Body of pancreas (tissue), 4 donors: ENCODE measurements around the gene PRX. TPM values are rescaled to one million over a fixed set of nuclear protein-coding genes. Genes with fewer than 3 reads are reported as not detected.

Experiments
- ATAC-seq: fragments of 150-250 bp; one replicate; pipeline ENCODE4 v1.9.1; 2016
- DNase-seq, 4 donors: peaks; one replicate each; pipeline ENCODE4 v3.0.0-alpha.2; 2019
- H3K27ac ChIP-seq, 4 donors: fragments of 200-600 bp; sonication (generic); 1 replicate in 3 of 4; 2 replicates in 1 of 4; pipeline versions ENCODE4 v1.5.1 to v1.6.1; 2016 to 2019; ENCODE audit warnings: mild to moderate bottlenecking in 1 of 4, mixed read lengths in 1 of 4, moderate library complexity in 1 of 4
- H3K27me3 ChIP-seq, 2 donors: fragments of 200-600 bp; sonication (generic); one replicate each; pipeline ENCODE4 v1.6.0; 2016; ENCODE audit warnings: mild to moderate bottlenecking in 1 of 2
- H3K36me3 ChIP-seq, 2 donors: fragments of 200-600 bp; sonication (generic); replicated peaks in 1 of 2; 2 replicates each; pipeline ENCODE4 v1.5.1; 2016; ENCODE audit warnings: low read depth in 2 of 2; ENCODE audit not compliant: insufficient read depth in 1 of 2
- H3K4me1 ChIP-seq: fragments of 200-600 bp; sonication (generic); one replicate; pipeline ENCODE4 v1.6.0; 2016
- H3K4me3 ChIP-seq, 2 donors: fragments of 200-600 bp; sonication (generic); 1 replicate in 1 of 2; 2 replicates in 1 of 2; pipeline ENCODE4 v1.5.1; 2016 to 2019
- H3K9me3 ChIP-seq, 3 donors: fragments of 200-600 bp; sonication (generic); 1 replicate in 2 of 3; 2 replicates in 1 of 3; pipeline ENCODE4 v1.5.1; 2016
- CTCF ChIP-seq, 7 experiments: fragments of 450-650 bp in 4 of 7; fragments of 200-600 bp in 3 of 7; sonication (generic) in 3 of 7; IDR thresholded peaks; one replicate each; pipeline ENCODE4 v1.5.1; 2016 to 2019; ENCODE audit warnings: antibody characterized with exemption in 7 of 7
- POLR2A ChIP-seq, 3 donors: fragments of 450-650 bp; IDR thresholded peaks; one replicate each; pipeline ENCODE4 v1.6.1; 2016; ENCODE audit warnings: antibody characterized with exemption in 3 of 3, mild to moderate bottlenecking in 2 of 3
- WGBS, 2 donors: methylation state at CpG; one replicate each; pipeline ENCODE4 v1.1.5; 2017; 5-methylcytosine and 5-hydroxymethylcytosine counted together
- intact Hi-C: fragments of 100-400 bp; cut with DNase I; formaldehyde crosslinking; loops from one replicate; pipeline ENCODE4 v1.15.1; 2023
- total RNA-seq, 2 donors: library from RNA; depleted of rRNA; stranded (reverse); fragments of >200 nt; gene quantifications; one replicate each; pipeline ENCODE4 v1.1.0, GENCODE V29; 2016

The PRX gene
- total RNA-seq, 2 donors from 2014 or later: 5.7 to 14.8 TPM

GRCh38 chr19:40421993-40422747, 9.0 kb upstream of the PRX start:
- no peak overlapping the region for H3K4me3 ChIP-seq
- H3K9me3 ChIP-seq: no peaks in the 10 kb centered on the region
- H3K36me3 ChIP-seq: no peaks in the 10 kb centered on the region
- TF ChIP-seq CTCF (IDR thresholded peaks at IDR 0.05): no peak
- no peak for TF ChIP-seq POLR2A (IDR thresholded peaks at IDR 0.05)
- 76 to 84% methylated on average over 15 to 16 of the region's 16 CpGs for WGBS, 2 donors
- peaks cover 16% of the 10 kb centered on the region for H3K4me1 ChIP-seq
- ATAC-seq: no peak
- intact Hi-C loops: no loop called here
- H3K27me3 ChIP-seq: no peaks in the 10 kb centered on the region
- peak overlapping the region in 3 of 4 donors; percentile 99 to 100 (median 99) for H3K27ac ChIP-seq
- no peak for DNase-seq

- TF ChIP-seq POLR2A (IDR thresholded peaks at IDR 0.05): peak; percentile 92 to 98 (median 95)
- TF ChIP-seq CTCF (IDR thresholded peaks at IDR 0.05): peak; percentile 88 to 98 (median 94)
- H3K27ac ChIP-seq: peak overlapping the region; percentile 99 to 100 (median 99)
- H3K4me3 ChIP-seq: peak overlapping the region; percentile 37 to 46
- WGBS, 2 donors: 2 to 6% methylated on average over 18 to 56 of the region's 56 CpGs
- H3K36me3 ChIP-seq: no peaks in the 10 kb centered on the region
- DNase-seq (peak; percentile 95 to 97 (median 96)), ATAC-seq (peak; percentile 78)
- H3K4me1 ChIP-seq: peaks cover 16% of the 10 kb centered on the region
- no peaks in the 10 kb centered on the region for H3K9me3 ChIP-seq
- intact Hi-C loops: no loop called here
- H3K27me3 ChIP-seq: no peaks in the 10 kb centered on the region
Observed at GRCh38 chr19:40420766-40421765, 7.9 kb upstream of the PRX start.

GRCh38 chr19:40420451-40420765, 7.2 kb upstream of the PRX start:
- DNase-seq: no peak
- intact Hi-C loops: no loop called here
- WGBS, 2 donors: 42 to 44% methylated on average over 14 of the region's 14 CpGs
- no peak for ATAC-seq
- Histone ChIP-seq H3K9me3 (no peaks in the 10 kb centered on the region), H3K36me3 (no peaks in the 10 kb centered on the region), H3K4me3 (peak overlapping the region in 1 of 2 donors; percentile 37), H3K27ac (peak overlapping the region; percentile 99 to 100 (median 99)), H3K27me3 (no peaks in the 10 kb centered on the region), H3K4me1 (peaks cover 16% of the 10 kb centered on the region)
- TF ChIP-seq POLR2A (IDR thresholded peaks at IDR 0.05): no peak
- TF ChIP-seq CTCF (IDR thresholded peaks at IDR 0.05): no peak

GRCh38 chr19:40419780-40420179, 6.6 kb upstream of the PRX start:
- Histone ChIP-seq H3K4me3 (no peak overlapping the region), H3K27ac (no peak overlapping the region), H3K4me1 (peaks cover 14% of the 10 kb centered on the region), H3K36me3 (no peaks in the 10 kb centered on the region), H3K9me3 (no peaks in the 10 kb centered on the region), H3K27me3 (no peaks in the 10 kb centered on the region)
- 71 to 83% methylated on average over 5 of the region's 5 CpGs for WGBS, 2 donors
- DNase-seq (no peak), ATAC-seq (no peak)
- intact Hi-C loops: no loop called here
- no peak for TF ChIP-seq POLR2A (IDR thresholded peaks at IDR 0.05)
- no peak for TF ChIP-seq CTCF (IDR thresholded peaks at IDR 0.05)
